ENCODE measurements around the gene ACBD4. TPM values are rescaled to one million over a fixed set of nuclear protein-coding genes. Genes with fewer than 3 reads are reported as not detected.

Gene ACBD4
- total RNA-seq, 2 experiments from 2014 or later: 14.8 to 24.0 TPM

- Histone ChIP-seq H2AFZ (ENCODE audit: low read length) (no peak overlapping the region), H3K79me2 (ENCODE audit: insufficient read depth, low read depth, low read length) (no peaks in the 10 kb centered on the region)
- no TSS peak for BruUV-seq (replicated peaks)
Measured at GRCh38 chr17:45168991-45169752, 33.7 kb downstream of the ACBD4 start.

GRCh38 chr17:45170280-45170930 lies 34.9 kb downstream of the ACBD4 start:
- H3K9me2 ChIP-seq (ENCODE audit: insufficient read depth, low read length): no peaks in the 10 kb centered on the region
- BruUV-seq (replicated peaks): no TSS peak
- no peak overlapping the region for H3K4me3 ChIP-seq (ENCODE audit: low read depth, low read length, poor library complexity, severe bottlenecking)
- peaks cover 24% of the 10 kb centered on the region for H3K4me1 ChIP-seq (ENCODE audit: insufficient read depth, low read length, poor library complexity, severe bottlenecking)
- H3K27ac ChIP-seq (ENCODE audit: low read depth, low read length, poor library complexity, severe bottlenecking): no peak overlapping the region
- no peaks in the 10 kb centered on the region for H4K20me1 ChIP-seq (ENCODE audit: insufficient read depth, low read length)
- no peak for DNase-seq (ENCODE audit: low spot score)
- no peak overlapping the region for H2AFZ ChIP-seq (ENCODE audit: low read length)
- ChIA-PET CTCF (ENCODE audit: unreplicated experiment) (no interaction called here), POLR2A (no interaction called here)
- H3K4me2 ChIP-seq (ENCODE audit: low read length): no peak overlapping the region
- intact Hi-C loops (cut with micrococcal nuclease; ENCODE audit: unreplicated experiment): no loop called here
- TF ChIP-seq CTCF (conservative IDR thresholded peaks at IDR 0.05; ENCODE audit: low read length) (no peak), EZH2phosphoT487 (IDR thresholded peaks at IDR 0.05; ENCODE audit: borderline replicate concordance, low read depth, low read length) (no peak)
- no peaks in the 10 kb centered on the region for H3K9me3 ChIP-seq (ENCODE audit: low read length)
- peaks cover 3% of the 10 kb centered on the region; the same call in 1 of the 2 replicates for H3K36me3 ChIP-seq (ENCODE audit: insufficient read depth, low read length)
- no peaks in the 10 kb centered on the region for H3K79me2 ChIP-seq (ENCODE audit: insufficient read depth, low read depth, low read length)

More at GRCh38 chr17:45168991-45169752, 33.7 kb downstream of the ACBD4 start:
- intact Hi-C loops (cut with micrococcal nuclease; ENCODE audit: unreplicated experiment): no loop called here
- Histone ChIP-seq H3K9me3 (ENCODE audit: low read length) (no peaks in the 10 kb centered on the region), H4K20me1 (ENCODE audit: insufficient read depth, low read length) (no peaks in the 10 kb centered on the region), H3K27ac (ENCODE audit: low read depth, low read length, poor library complexity, severe bottlenecking) (no peak overlapping the region), H3K4me3 (ENCODE audit: low read depth, low read length, poor library complexity, severe bottlenecking) (no peak overlapping the region), H3K36me3 (ENCODE audit: insufficient read depth, low read length) (peaks cover 3% of the 10 kb centered on the region; the same call in 1 of the 2 replicates), H3K4me2 (ENCODE audit: low read length) (no peak overlapping the region), H3K9me2 (ENCODE audit: insufficient read depth, low read length) (no peaks in the 10 kb centered on the region), H3K4me1 (ENCODE audit: insufficient read depth, low read length, poor library complexity, severe bottlenecking) (peaks cover 24% of the 10 kb centered on the region)
- POLR2A ChIA-PET: no interaction called here
- TF ChIP-seq EZH2phosphoT487 (IDR thresholded peaks at IDR 0.05; ENCODE audit: borderline replicate concordance, low read depth, low read length): no peak
- TF ChIP-seq CTCF (conservative IDR thresholded peaks at IDR 0.05; ENCODE audit: low read length): no peak
- CTCF ChIA-PET (ENCODE audit: unreplicated experiment): no interaction called here
- no peak for DNase-seq (ENCODE audit: low spot score)

GRCh38 chr17:45170931-45171337 lies 35.4 kb downstream of the ACBD4 start:
- TF ChIP-seq CTCF (conservative IDR thresholded peaks at IDR 0.05; ENCODE audit: low read length): no peak
- ChIA-PET POLR2A (no interaction called here), CTCF (ENCODE audit: unreplicated experiment) (no interaction called here)
- Histone ChIP-seq H3K9me2 (ENCODE audit: insufficient read depth, low read length) (no peaks in the 10 kb centered on the region), H3K4me1 (ENCODE audit: insufficient read depth, low read length, poor library complexity, severe bottlenecking) (peaks cover 24% of the 10 kb centered on the region), H2AFZ (ENCODE audit: low read length) (no peak overlapping the region), H3K27ac (ENCODE audit: low read depth, low read length, poor library complexity, severe bottlenecking) (no peak overlapping the region), H3K79me2 (ENCODE audit: insufficient read depth, low read depth, low read length) (no peaks in the 10 kb centered on the region), H3K36me3 (ENCODE audit: insufficient read depth, low read length) (peaks cover 3% of the 10 kb centered on the region; the same call in 1 of the 2 replicates), H4K20me1 (ENCODE audit: insufficient read depth, low read length) (no peaks in the 10 kb centered on the region), H3K9me3 (ENCODE audit: low read length) (no peaks in the 10 kb centered on the region), H3K4me3 (ENCODE audit: low read depth, low read length, poor library complexity, severe bottlenecking) (no peak overlapping the region), H3K4me2 (ENCODE audit: low read length) (no peak overlapping the region)
- intact Hi-C loops (cut with micrococcal nuclease; ENCODE audit: unreplicated experiment): no loop called here
- no TSS peak for BruUV-seq (replicated peaks)
- no peak for DNase-seq (ENCODE audit: low spot score)

Measured in OCI-LY7 (cell line).